ENCODE measurements around the gene ADAMTSL3. TPM values are rescaled to one million over a fixed set of nuclear protein-coding genes. Genes with fewer than 3 reads are reported as not detected.

ADAMTSL3 gene
- total RNA-seq, 1 donor from 2014 or later = 0.07 TPM

- Mint-ChIP-seq H3K27ac (no peak overlapping the region), H3K27me3 (ENCODE audit: low read depth) (peaks cover 53% of the 10 kb centered on the region), H3K36me3 (ENCODE audit: low read depth) (no peaks in the 10 kb centered on the region), H3K4me1 (ENCODE audit: low read depth) (no peaks in the 10 kb centered on the region), H3K9me3 (peaks cover 2% of the 10 kb centered on the region), H3K4me3 (ENCODE audit: low read depth) (no peak overlapping the region)
- intact Hi-C loops (cut with micrococcal nuclease) = no loop called here
- no peak for DNase-seq (ENCODE audit: low spot score)
Measured at GRCh38 chr15:83897037-83897436, 243.1 kb downstream of the ADAMTSL3 start.

GRCh38 chr15:83898361-83898760 lies 244.4 kb downstream of the ADAMTSL3 start:
- Mint-ChIP-seq H3K4me1 (ENCODE audit: low read depth) (no peaks in the 10 kb centered on the region), H3K36me3 (ENCODE audit: low read depth) (no peaks in the 10 kb centered on the region), H3K27me3 (ENCODE audit: low read depth) (peaks cover 58% of the 10 kb centered on the region), H3K27ac (no peak overlapping the region), H3K9me3 (peaks cover 2% of the 10 kb centered on the region), H3K4me3 (ENCODE audit: low read depth) (no peak overlapping the region)
- no peak for DNase-seq (ENCODE audit: low spot score)
- intact Hi-C loops (cut with micrococcal nuclease) = no loop called here

- no peaks in the 10 kb centered on the region for H3K36me3 Mint-ChIP-seq (ENCODE audit: low read depth)
- H3K4me1 Mint-ChIP-seq (ENCODE audit: low read depth) = no peaks in the 10 kb centered on the region
- no peak overlapping the region for H3K4me3 Mint-ChIP-seq (ENCODE audit: low read depth)
- H3K27ac Mint-ChIP-seq = no peak overlapping the region
- intact Hi-C loops (cut with micrococcal nuclease) = no loop called here
- peaks cover 59% of the 10 kb centered on the region for H3K27me3 Mint-ChIP-seq (ENCODE audit: low read depth)
- peaks cover 2% of the 10 kb centered on the region for H3K9me3 Mint-ChIP-seq
- no peak for DNase-seq (ENCODE audit: low spot score)
Measured at GRCh38 chr15:83899670-83900069, 245.7 kb downstream of the ADAMTSL3 start.

GRCh38 chr15:83904107-83905040 lies 250.5 kb downstream of the ADAMTSL3 start:
- Mint-ChIP-seq H3K9me3 (no peaks in the 10 kb centered on the region), H3K36me3 (ENCODE audit: low read depth) (no peaks in the 10 kb centered on the region), H3K27me3 (ENCODE audit: low read depth) (peaks cover 36% of the 10 kb centered on the region), H3K4me3 (ENCODE audit: low read depth) (no peak overlapping the region), H3K27ac (no peak overlapping the region), H3K4me1 (ENCODE audit: low read depth) (no peaks in the 10 kb centered on the region)
- intact Hi-C loops (cut with micrococcal nuclease) = no loop called here
- DNase-seq (ENCODE audit: low spot score) = no peak

- H3K4me1 Mint-ChIP-seq (ENCODE audit: low read depth) = peaks cover 3% of the 10 kb centered on the region
- no peak overlapping the region for H3K27ac Mint-ChIP-seq
- peaks cover 3% of the 10 kb centered on the region for H3K36me3 Mint-ChIP-seq (ENCODE audit: low read depth)
- peaks cover 24% of the 10 kb centered on the region for H3K27me3 Mint-ChIP-seq (ENCODE audit: low read depth)
- H3K4me3 Mint-ChIP-seq (ENCODE audit: low read depth) = no peak overlapping the region
- intact Hi-C loops (cut with micrococcal nuclease) = no loop called here
- H3K9me3 Mint-ChIP-seq = peaks cover 5% of the 10 kb centered on the region
- no peak for DNase-seq (ENCODE audit: low spot score)
Measured at GRCh38 chr15:83905556-83906273, 251.8 kb downstream of the ADAMTSL3 start.

- H3K9me3 Mint-ChIP-seq = peaks cover 5% of the 10 kb centered on the region
- H3K36me3 Mint-ChIP-seq (ENCODE audit: low read depth) = peaks cover 3% of the 10 kb centered on the region
- DNase-seq (ENCODE audit: low spot score) = no peak
- no peak overlapping the region for H3K27ac Mint-ChIP-seq
- H3K27me3 Mint-ChIP-seq (ENCODE audit: low read depth) = peaks cover 5% of the 10 kb centered on the region
- intact Hi-C loops (cut with micrococcal nuclease) = no loop called here
- H3K4me3 Mint-ChIP-seq (ENCODE audit: low read depth) = no peak overlapping the region
- peaks cover 13% of the 10 kb centered on the region for H3K4me1 Mint-ChIP-seq (ENCODE audit: low read depth)
Measured at GRCh38 chr15:83911345-83911744, 257.4 kb downstream of the ADAMTSL3 start.

- intact Hi-C loops (cut with micrococcal nuclease) = no loop called here
- peaks cover 5% of the 10 kb centered on the region for H3K9me3 Mint-ChIP-seq
- H3K4me1 Mint-ChIP-seq (ENCODE audit: low read depth) = peaks cover 15% of the 10 kb centered on the region
- peaks cover 3% of the 10 kb centered on the region for H3K36me3 Mint-ChIP-seq (ENCODE audit: low read depth)
- no peak overlapping the region for H3K27ac Mint-ChIP-seq
- DNase-seq (ENCODE audit: low spot score) = no peak
- peaks cover 5% of the 10 kb centered on the region for H3K27me3 Mint-ChIP-seq (ENCODE audit: low read depth)
- no peak overlapping the region for H3K4me3 Mint-ChIP-seq (ENCODE audit: low read depth)
Measured at GRCh38 chr15:83912343-83912742, 258.4 kb downstream of the ADAMTSL3 start.

- Mint-ChIP-seq H3K9me3 (peaks cover 5% of the 10 kb centered on the region), H3K4me3 (ENCODE audit: low read depth) (no peak overlapping the region), H3K27ac (no peak overlapping the region), H3K4me1 (ENCODE audit: low read depth) (peaks cover 18% of the 10 kb centered on the region), H3K27me3 (ENCODE audit: low read depth) (peaks cover 5% of the 10 kb centered on the region), H3K36me3 (ENCODE audit: low read depth) (peaks cover 3% of the 10 kb centered on the region)
- intact Hi-C loops (cut with micrococcal nuclease) = no loop called here
- DNase-seq (ENCODE audit: low spot score) = no peak
Measured at GRCh38 chr15:83913034-83913632, 259.2 kb downstream of the ADAMTSL3 start.

GRCh38 chr15:83914906-83915305 lies 261.0 kb downstream of the ADAMTSL3 start:
- H3K27me3 Mint-ChIP-seq (ENCODE audit: low read depth) = peaks cover 2% of the 10 kb centered on the region
- H3K4me1 Mint-ChIP-seq (ENCODE audit: low read depth) = peaks cover 34% of the 10 kb centered on the region
- no peak overlapping the region for H3K4me3 Mint-ChIP-seq (ENCODE audit: low read depth)
- H3K27ac Mint-ChIP-seq = no peak overlapping the region
- H3K36me3 Mint-ChIP-seq (ENCODE audit: low read depth) = peaks cover 1% of the 10 kb centered on the region
- intact Hi-C loops (cut with micrococcal nuclease) = loop anchor here (2.0 kb wide), 1 partner anchor 14 kb away; no protein-coding TSS in a partner anchor
- no peak for DNase-seq (ENCODE audit: low spot score)
- H3K9me3 Mint-ChIP-seq = peaks cover 2% of the 10 kb centered on the region

GRCh38 chr15:83917432-83917831 lies 263.5 kb downstream of the ADAMTSL3 start:
- Mint-ChIP-seq H3K4me3 (ENCODE audit: low read depth) (no peak overlapping the region), H3K9me3 (no peaks in the 10 kb centered on the region), H3K27ac (no peak overlapping the region), H3K36me3 (ENCODE audit: low read depth) (no peaks in the 10 kb centered on the region), H3K27me3 (ENCODE audit: low read depth) (peaks cover 2% of the 10 kb centered on the region), H3K4me1 (ENCODE audit: low read depth) (peaks cover 36% of the 10 kb centered on the region)
- intact Hi-C loops (cut with micrococcal nuclease) = no loop called here
- DNase-seq (ENCODE audit: low spot score) = no peak

GRCh38 chr15:83918011-83918410 lies 264.1 kb downstream of the ADAMTSL3 start:
- Mint-ChIP-seq H3K4me3 (ENCODE audit: low read depth) (no peak overlapping the region), H3K9me3 (no peaks in the 10 kb centered on the region)

GRCh38 chr15:83919319-83919830 lies 265.5 kb downstream of the ADAMTSL3 start:
- DNase-seq (ENCODE audit: low spot score) = peak; percentile 44
- H3K4me1 Mint-ChIP-seq (ENCODE audit: low read depth) = peaks cover 39% of the 10 kb centered on the region
- intact Hi-C loops (cut with micrococcal nuclease) = loop anchor here (1.0 kb wide), 1 partner anchor 9 kb away; no protein-coding TSS in a partner anchor
- peaks cover 2% of the 10 kb centered on the region for H3K27me3 Mint-ChIP-seq (ENCODE audit: low read depth)
- peak overlapping the region; percentile 74 for H3K27ac Mint-ChIP-seq
- H3K4me3 Mint-ChIP-seq (ENCODE audit: low read depth) = peak overlapping the region; percentile 3
- H3K9me3 Mint-ChIP-seq = no peaks in the 10 kb centered on the region
- H3K36me3 Mint-ChIP-seq (ENCODE audit: low read depth) = no peaks in the 10 kb centered on the region

More at GRCh38 chr15:83918011-83918410, 264.1 kb downstream of the ADAMTSL3 start:
- Mint-ChIP-seq H3K36me3 (ENCODE audit: low read depth) (no peaks in the 10 kb centered on the region), H3K27ac (peak overlapping the region; percentile 74), H3K4me1 (ENCODE audit: low read depth) (peaks cover 39% of the 10 kb centered on the region), H3K27me3 (ENCODE audit: low read depth) (peaks cover 2% of the 10 kb centered on the region)
- intact Hi-C loops (cut with micrococcal nuclease) = no loop called here
- DNase-seq (ENCODE audit: low spot score) = no peak

Data from activated T-helper 2 cell treated with anti-CD3 and anti-CD28 coated beads, Interferon-gamma antibody, Interleukin-2, Interleukin-4, amounts not matched to agents 10 μg/mL and 5 μg/mL and 100 μg/mL, durations not matched to agents 14 hours and 24 hours and 36 hours (primary cell).